Sigmoid colon (tissue), 4 donors: ENCODE results near the gene EAF2.

Experiments
- EP300 ChIP-seq, 4 donors: sonication (generic); formaldehyde crosslinking; IDR thresholded peaks; one replicate each; pipeline ENCODE4 v1.6.1; 2017; ENCODE audit warnings: antibody characterized with exemption in 4 of 4
- POLR2A ChIP-seq, 2 donors: fragments of 450-650 bp; IDR thresholded peaks; one replicate each; pipeline ENCODE4 v1.6.1; 2016; ENCODE audit warnings: antibody characterized with exemption in 2 of 2, mild to moderate bottlenecking in 2 of 2, moderate library complexity in 2 of 2

DNA sequence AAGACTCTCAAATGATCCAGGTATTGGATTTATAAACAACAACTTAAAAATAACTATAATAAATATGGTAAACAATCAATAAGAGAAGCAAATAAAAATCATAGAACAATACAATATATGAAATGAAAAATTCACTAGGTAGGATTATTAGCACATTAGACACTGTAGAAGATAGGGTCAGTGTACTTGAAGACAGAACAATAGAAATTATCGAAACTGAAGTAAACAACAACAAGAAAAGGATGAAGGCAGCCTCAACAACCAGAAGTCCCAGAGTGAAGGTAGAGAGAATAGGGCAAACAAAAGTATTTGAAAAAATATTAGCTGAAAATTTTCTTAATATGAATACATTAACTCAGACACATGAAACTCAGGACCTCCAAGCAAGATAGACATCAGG lies 12.0 kb upstream of the EAF2 start:
- no peak for TF ChIP-seq POLR2A (IDR thresholded peaks at IDR 0.05)
- TF ChIP-seq EP300 (IDR thresholded peaks at IDR 0.05) = no peak
